ENCODE results near the gene NSMF.

Gene NSMF, protein sequence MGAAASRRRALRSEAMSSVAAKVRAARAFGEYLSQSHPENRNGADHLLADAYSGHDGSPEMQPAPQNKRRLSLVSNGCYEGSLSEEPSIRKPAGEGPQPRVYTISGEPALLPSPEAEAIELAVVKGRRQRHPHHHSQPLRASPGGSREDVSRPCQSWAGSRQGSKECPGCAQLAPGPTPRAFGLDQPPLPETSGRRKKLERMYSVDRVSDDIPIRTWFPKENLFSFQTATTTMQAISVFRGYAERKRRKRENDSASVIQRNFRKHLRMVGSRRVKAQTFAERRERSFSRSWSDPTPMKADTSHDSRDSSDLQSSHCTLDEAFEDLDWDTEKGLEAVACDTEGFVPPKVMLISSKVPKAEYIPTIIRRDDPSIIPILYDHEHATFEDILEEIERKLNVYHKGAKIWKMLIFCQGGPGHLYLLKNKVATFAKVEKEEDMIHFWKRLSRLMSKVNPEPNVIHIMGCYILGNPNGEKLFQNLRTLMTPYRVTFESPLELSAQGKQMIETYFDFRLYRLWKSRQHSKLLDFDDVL

DNA sequence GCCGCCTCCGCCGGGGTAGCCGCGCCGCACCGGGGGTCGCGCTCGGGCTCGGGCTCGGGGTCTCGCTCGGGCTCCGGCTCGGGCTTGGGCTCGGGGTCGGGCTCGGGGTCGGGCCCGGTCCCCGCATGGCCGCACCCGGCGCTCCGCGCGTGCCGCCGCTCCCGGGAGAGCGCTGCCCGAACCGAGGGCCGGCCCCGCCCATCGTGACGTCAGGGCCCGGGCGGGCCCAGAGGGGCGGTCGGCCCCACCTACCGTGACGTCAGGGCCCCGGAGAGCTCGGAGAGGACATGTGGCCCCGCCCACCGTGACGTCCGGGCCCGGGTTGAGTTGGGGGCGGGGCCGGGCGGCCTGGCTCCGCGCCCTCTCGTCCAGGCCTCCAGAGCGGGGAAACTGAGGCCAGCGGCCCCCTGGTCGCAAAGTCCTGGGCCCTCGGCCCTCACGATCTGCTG lies at the start of gene NSMF:
Gene NSMF (minus strand): TSS at position 183 of the 449 bp plus-strand sequence. CDS start 232 bp downstream, outside the sequence.
- peak; percentile 83 for DNase-seq (ENCODE audit: low read depth)

DNA sequence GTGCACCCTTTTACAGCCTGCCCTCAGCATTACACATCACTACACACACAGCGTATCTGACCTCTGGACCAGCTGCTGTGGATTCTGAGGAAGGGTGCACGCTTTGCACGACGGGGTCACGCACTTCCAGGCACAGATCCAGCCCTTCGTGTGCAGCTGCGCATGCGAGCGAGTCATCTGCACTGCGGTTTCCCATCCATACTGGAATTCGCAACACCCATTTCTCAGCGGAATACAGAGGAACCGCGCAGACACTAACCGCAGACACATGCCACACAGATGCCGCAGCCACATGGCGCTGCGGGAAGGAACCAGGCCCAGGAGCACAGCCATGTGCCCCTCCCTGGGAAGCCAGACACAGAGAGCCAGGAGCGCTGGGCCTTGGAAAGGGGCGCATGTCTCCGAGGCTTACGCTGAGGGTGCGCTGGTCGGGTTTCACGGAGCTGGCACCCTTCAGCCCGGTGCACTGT lies 47.6 kb upstream of the NSMF start:
- DNase-seq (ENCODE audit: low read depth), result peak; percentile 9

DNA sequence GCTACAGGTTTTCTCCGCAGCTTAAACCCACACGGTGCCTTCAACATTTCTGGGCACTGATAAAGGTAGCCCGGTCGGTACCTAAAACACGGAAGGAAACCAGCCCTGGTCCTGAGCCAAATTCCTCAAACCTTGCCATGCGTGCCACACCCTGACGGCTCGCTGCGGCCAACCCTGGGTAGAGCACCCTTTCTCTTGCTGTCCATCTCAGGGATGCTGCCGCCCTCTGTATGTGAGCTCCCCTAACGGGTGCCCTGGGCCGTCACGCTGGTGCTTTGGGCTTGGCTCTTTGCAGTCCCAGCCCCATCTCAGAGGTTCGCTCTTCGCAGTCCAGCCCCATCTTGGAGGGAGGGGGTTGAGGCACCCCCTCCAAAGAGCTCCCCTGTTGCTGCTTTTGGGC lies 47.1 kb upstream of the NSMF start:
- no peak for DNase-seq (ENCODE audit: low read depth)

DNA sequence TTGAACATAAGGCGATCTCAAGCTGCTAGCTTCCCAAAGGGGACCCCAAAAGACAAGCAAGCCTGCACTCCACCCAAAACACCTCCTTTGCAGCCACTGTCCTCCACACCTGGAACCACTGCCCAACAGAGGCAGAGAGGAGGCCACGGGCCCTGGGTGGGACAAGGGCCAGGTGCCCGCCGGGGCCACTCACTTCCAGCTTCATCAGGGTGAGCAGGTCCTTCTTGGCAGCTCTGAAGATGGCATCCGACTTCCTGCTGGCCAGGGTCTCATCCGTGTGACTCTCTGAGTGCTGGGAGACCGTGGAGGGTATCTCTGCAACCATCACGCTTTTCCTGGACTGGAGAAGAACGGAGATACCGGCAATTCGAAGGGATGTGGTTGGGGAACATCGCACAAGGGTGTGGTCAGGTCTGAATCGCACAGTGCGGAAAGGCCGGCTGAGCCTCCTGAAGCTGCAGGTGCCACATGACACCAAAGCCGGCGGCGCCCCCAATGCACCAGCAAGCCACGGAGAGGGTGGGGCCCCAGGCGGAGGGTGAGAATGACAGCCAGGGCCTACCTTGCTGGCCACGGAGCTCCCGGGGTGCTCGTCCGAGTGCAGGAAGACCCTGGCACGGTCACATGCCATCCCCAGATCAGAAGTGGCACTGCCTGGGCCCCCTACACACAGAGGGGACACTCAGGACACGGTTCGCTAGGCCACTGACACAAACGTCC lies 46.4 kb upstream of the NSMF start:
- no peak for DNase-seq (ENCODE audit: low read depth)

DNA sequence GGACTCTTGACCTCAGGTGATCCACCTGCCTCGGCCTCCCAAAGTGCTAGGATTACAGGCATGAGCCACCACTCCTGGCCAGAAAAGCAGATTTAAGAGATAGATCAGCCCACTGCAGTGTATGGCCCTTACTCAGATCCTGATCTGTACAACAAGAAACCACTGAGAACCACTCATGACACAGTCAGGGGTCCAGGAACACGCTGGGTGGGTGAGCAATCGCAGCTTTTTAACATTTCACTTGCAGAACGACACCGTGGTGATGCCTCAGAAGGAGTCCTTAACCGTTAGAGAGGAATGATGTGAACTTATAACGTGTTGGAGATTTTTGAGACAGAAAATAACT lies 45.3 kb upstream of the NSMF start:
- no peak for DNase-seq (ENCODE audit: low read depth)

DNA sequence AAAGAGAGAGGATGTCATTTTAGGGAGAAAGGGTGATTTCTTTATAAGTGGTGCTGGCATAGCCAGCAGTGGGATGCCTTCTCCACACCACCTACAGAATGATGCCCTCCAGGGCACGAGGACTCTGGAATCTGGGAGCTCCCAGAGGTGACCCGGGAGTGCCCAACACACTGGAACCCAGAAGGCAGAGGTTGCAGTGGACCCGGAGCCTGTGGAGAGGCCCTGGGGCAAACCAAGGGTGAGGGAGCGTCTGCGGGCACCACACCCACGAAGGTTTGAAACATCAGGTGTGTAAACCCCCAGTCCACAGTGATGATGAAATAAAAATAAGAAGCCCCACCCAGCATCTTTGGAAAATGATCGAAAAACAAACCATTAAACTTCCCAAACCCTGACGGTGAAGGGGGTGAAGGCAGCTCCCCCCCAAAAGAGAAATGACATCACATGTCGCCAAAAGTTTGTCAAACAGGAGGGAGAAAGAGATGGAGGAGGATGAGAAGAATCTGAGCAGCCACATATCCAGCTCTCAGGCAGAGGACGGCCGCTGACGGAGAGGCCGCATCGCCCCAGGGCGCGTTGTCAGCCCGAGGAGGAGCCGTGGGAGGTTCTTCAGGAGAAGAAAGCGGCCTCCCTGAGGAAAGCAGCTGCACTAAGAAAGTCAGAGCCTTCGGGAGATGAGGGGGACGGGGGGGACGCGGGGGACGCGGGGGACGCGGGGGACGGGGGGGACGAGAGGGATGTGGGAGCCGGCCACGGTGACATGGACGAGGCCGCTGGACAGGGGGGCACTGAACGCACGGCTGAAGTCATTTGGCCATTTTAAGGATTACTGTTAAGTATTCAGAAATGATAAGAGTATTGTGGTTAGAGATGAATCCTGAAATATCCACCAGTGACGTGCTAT lies 43.1 kb upstream of the NSMF start:
- DNase-seq (ENCODE audit: low read depth), result peak; percentile 21

DNA sequence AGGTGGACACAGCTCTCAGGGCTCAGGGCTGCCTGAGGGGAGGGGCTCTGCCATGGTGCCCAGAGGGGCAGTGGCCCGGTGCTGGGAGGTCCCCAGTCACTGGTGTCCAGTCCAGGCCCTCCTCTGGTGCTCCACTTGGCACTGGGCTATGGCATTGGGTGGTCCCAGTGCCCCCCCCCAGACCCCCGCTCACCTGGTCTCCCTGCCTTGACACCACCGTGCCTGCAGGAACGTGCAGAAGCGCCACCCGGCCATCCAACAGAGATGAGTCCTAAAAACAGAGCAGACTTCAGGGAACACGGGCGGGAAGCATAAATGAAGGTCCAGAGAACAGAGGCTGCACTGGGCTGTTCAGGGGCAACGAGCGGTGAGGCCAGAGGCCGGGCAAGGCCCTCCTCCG lies 42.3 kb upstream of the NSMF start:
- no peak for DNase-seq (ENCODE audit: low read depth)

DNA sequence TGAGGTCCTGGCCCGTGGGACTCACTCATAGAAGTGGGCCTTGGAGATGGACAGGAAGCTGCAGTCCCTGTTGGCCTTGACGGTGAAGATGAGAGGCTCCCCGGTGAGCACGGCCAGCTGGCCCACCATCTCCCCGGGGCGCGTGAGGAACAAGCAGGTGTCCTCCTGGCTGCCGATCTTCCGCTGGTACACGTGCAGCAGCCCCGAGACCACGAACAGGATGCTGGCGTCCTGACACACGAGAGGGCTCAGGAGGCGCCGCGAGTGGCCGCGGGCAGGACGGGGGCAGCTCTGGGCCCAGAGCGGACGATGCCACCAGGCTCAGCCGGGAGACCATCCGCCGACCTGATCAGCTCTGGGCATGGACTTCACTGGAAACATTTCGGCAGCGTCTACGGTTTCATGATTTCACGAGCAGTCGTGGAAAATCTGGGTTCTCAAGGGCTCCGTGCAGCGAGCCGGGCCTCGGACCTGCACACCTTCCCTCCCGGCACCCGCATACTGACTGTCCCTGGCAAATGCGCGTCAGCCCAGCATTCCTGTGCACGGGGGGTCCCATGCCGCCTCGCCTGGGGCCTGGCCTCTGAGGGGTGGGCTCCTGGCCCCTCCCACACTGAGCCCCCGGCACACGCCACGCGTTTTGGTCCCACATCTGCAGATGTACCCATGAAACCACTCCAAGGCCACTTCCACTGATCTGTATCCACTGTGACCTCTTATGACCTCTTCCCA lies 41.7 kb upstream of the NSMF start:
- DNase-seq (ENCODE audit: low read depth), result no peak

DNA sequence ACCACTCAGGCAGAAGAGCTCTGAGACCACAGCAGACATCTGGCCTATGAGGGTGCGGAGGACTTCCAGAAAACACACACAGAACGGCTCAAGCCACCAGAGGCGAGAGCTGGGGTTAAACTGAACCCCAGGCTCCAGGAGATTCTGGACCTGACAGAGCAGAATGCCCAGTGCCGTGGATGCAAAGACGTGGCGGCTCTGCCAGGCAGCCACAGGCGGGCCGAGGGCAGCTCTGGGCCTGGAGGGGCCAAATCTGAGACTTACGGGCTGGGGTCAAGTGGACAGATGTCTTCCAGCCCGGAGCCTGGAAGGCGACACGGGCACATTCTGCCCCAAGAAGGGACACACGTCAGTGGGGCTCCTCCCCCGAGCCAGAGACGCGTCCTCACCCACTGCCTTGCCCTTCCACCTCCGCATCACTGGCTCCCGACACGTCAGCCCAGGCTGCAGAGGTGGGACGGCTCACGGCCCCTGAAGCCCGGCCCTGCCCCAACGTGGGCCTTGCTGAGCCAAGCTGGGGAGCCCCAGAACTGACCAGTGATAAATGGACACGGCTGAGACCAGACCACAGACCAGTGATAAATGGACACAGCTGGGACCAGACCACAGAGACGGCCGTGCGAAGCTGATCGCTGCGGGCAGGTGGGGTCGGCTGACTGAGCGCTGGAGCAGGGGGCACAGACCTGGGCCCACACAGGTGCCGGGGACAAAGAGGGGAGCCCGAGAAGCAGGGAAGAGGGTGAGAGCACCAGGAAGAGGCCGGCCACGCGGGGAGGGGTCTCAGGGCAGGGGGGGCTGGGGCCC lies 40.9 kb upstream of the NSMF start:
- DNase-seq (ENCODE audit: low read depth), result no peak

DNA sequence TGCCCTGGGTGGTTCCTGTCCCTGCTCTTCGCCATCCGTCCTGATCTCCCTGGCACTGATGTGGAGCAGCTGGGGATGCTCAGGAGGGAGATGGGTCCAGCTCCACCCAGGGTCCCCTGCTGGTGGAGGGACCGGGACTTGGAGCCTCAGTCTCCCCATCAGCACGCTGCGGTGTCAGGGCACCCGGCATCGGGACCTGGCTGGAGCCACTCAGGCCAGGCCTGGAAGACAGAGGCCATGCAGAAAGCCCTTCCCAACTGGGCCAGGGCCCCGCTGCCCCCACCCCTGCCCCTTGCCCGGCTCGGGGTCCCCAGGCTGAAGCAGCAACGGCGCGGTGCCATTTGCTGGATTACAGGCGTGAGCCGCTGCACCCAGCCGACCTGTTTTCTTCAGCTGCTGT lies 40.3 kb upstream of the NSMF start:
- DNase-seq (ENCODE audit: low read depth), result no peak

DNA sequence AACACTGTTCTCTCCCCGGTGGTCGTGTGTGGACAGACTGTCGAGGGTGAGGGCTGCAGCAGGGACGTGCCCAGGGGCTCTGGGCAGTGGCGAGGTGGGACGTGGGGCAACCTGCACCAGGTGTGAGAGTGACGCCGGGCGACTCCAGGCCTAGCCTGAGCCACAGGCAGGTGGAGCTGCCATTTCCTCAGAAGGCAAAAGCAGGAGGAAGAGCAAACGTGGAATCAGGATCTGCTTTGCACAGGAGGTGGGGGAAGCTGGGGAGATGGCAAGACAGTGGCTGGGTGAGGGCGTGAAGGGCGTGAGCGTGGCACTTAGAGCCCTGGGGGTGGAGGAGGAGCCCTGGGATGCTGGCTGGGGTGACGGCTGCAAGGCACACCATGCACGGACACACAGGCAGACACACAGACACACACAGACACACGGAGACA lies 39.6 kb upstream of the NSMF start:
- no peak for DNase-seq (ENCODE audit: low read depth)

DNA sequence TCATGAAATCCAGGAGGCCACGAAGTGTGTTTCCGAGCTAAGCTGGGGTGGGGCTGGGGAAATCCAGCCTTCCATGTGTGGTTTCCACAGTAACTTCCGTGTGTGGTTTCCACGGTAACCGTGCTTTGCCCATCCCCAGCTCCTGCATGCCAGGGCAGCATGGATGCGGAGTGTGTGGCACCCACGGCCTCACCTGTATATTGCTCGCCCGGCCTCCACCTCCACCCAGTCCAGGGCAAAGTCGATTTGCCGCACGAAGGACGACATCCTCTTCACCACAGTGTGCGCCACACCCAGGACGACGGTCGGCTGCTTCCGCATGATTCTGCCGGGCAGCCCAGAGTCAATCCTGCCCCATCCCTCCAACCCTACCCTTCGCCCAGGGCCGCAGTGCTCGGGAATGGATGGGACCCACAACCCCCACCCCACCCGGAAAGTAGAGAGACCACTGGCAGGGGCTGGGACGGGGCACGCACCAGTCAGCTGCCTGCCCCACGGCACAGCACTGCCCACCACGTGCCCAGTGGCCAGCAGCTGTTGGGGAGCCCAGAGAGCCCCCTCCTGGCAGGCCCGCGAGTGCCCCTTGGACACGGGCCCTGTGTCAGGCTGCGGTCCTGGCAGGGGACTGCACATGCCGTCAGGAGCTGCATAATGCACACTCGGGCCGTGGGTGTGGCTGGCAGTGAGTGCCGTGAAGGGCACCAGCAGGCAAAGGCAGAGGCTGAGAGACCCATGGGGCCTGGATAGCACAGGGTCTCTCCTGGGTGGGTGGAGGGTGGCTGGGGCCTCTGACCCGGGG lies 39.0 kb upstream of the NSMF start:
- DNase-seq (ENCODE audit: low read depth), result no peak

DNA sequence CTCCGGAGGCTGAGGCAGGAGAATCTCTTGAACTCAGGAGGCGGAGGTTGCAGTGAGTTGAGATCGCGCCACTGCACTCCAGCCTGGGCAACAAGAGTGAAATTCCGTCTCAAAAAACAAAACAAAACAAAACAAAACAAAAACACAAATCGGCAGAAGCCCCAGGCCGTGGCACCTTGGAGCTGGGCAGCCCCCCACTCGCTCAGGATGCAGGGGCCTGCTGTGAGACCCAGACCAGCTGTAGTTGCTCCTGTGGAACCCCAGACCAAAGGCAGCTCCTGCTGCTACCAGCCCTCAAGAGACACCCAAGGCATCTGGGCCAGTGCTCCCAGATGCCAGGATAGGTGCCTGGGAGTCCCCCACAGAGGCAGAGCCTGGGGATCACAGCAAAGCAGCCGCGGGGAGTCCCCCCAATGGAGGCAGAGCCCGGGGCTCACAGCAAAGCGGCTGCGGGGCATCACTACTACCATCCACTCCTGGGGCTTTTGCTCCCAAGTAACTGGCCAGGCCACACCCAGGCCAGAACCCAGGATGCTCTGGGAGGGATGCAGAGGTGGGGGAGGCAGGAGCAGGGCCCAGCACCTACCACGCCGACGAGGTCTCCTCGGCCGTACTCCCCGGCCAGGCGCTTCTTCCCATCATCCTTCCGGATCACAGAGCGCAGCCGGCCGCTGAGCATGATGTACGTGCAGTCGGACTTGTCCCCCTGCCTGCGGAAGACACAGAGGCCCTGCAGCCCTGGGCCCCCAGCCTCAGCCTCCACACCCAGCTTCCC lies 37.7 kb upstream of the NSMF start:
- DNase-seq (ENCODE audit: low read depth), result no peak

DNA sequence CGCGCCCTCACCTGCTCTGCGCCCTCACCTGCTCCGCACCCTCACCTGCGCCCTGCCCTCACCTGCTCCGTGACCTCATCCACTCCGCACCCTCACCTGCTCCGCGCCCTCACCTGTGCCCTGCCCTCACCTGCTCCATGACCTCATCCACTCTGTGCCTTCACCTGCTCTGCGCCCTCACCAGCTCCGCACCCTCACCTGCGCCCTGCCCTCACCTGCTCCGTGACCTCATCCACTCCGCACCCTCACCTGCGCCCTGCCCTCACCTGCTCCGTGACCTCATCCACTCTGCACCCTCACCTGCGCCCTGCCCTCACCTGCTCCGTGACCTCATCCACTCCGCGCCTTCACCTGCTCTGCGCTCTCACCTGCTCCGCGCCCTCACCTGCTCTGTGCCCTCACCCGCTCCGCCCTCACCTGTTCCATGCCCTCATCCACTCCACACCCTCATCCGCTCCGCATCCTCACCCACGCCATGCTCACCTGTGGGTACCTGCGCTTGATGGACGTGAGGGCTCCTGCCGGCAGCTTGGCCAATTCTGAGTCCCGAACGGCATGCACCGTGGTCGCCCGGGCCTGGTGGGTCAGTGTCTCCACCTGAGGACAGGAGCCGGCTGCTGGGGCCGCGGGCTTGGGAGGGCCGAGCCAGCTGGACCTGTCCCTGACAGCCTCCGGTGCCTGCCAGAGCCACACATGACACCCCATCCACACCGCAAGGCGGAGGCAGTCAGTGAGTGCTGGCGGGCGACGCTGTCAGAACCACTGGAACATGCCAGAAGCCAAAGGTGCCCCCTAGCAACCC lies 35.6 kb upstream of the NSMF start:
- DNase-seq (ENCODE audit: low read depth), result no peak

DNA sequence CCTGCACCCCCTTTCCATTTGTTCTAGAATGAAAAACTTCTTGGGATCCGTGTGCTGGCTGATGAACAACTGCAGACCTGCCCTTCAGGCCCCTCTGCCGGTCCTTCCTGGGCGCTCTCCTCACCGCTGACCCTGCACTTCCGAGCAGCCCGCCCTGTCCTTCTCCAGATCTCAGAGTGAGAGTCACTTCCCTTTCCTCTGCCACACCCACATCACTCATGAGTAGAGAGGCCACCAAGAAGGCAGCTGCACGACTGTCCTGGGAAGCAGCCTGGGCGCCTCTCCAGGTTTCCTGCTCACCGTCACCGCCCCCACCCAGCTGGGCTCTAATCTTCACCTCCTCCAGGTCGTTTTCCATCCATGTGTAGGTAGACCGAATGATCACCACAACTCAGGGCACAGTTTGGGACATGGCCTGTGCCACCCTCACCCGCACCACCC lies 35.0 kb upstream of the NSMF start:
- DNase-seq (ENCODE audit: low read depth), result no peak

DNA sequence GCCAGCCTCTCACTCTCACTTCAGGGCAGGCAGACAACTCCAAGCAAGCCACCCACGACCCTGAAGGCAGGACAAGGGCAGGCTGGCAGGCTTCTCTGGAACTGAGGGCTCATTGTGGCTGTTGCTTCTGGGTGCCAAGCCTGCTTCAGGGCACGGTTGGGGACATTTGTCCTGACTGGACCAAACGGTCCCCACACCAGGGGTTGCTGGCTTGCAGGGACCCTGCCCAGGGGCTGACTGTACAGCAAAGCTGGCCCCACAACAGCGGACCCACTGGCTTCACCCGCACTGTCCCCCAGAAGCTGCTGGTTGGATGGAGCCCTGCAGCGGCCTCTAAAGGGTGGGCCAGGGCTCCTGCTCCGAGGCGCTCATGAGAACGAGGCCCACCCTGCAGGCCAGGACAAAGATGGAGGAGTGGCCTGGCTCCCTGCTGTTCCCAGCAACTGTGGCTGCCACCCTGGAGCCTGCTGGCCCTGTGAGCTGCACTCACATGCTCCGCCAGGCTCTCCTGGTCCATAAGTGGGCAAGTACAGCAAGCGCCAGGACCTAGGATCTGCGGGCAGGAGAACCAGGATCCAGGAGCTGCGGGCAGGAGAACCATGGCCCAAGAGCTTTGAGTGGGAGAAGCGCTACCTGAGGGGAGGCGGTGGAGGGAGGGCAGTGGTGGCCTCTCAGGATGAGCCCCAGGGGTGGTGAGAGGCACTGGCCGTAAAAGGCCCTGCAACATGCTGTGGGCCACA lies 34.4 kb upstream of the NSMF start:
- no peak for DNase-seq (ENCODE audit: low read depth)
